SK-N-SH (cell line): ENCODE results near the gene TBC1D16. TPM values are rescaled to one million over a fixed set of nuclear protein-coding genes. Genes with fewer than 3 reads are reported as not detected.

Experiments used
- CTCF ChIA-PET: fragments of 300-600, 350-600 bp; formaldehyde crosslinking; extraction: SDS; loops from one replicate; lab custom pipeline; 2021; lab: Yijun Ruan, JAX
- POLR2A ChIA-PET: fragments of 350-600 bp; sonication (Branson Sonifier 250); formaldehyde crosslinking; extraction: SDS; loops from one replicate; lab custom pipeline; 2020; ENCODE audit warnings: antibody characterized with exemption, inconsistent platforms; lab: Yijun Ruan, JAX
- DNase-seq: peaks from one replicate; pipeline ENCODE4 v3.0.0; 2012
- H2AFZ ChIP-seq: fragments of 200-600 bp; sonication (generic); 2 replicates; pipeline ENCODE4 v1.8.1; 2016; ENCODE audit warnings: antibody characterized with exemption, mild to moderate bottlenecking, low read depth
- H3F3A ChIP-seq: fragments of 200-600 bp; sonication (generic); replicated peaks from 2 replicates; pipeline ENCODE3; 2016; ENCODE audit warnings: antibody characterized with exemption, mild to moderate bottlenecking; ENCODE audit not compliant: insufficient read depth
- H3K27ac ChIP-seq, 2 experiments: fragments of 200-500 bp in 1 of 2; fragments of 200-600 bp in 1 of 2; sonication (Bioruptor generic) in 1 of 2; sonication (generic), shearing (Covaris generic) in 1 of 2; 2 replicates each; pipeline versions ENCODE4 v1.5.1 to v1.6.1; 2014 to 2016; ENCODE audit warnings: low read depth in 2 of 2, inconsistent platforms in 1 of 2, low read length in 1 of 2, mild to moderate bottlenecking in 1 of 2, mixed read lengths in 1 of 2
- H3K27me3 ChIP-seq: fragments of 200-600 bp; sonication (generic), shearing (Covaris generic); 2 replicates; pipeline ENCODE4 v1.6.1; 2016; ENCODE audit warnings: mixed run types; ENCODE audit not compliant: insufficient read depth
- H3K36me3 ChIP-seq, 2 experiments: fragments of 200-500 bp in 1 of 2; fragments of 200-600 bp in 1 of 2; sonication (Bioruptor generic) in 1 of 2; sonication (generic) in 1 of 2; replicated peaks in 1 of 2; 2 replicates each; pipeline versions ENCODE3 to v1.5.1; 2014 to 2016; ENCODE audit warnings: low read length in 1 of 2, mild to moderate bottlenecking in 1 of 2; ENCODE audit not compliant: insufficient read depth in 2 of 2, control insufficient read depth in 1 of 2
- H3K4me1 ChIP-seq, 2 experiments: fragments of 200-500 bp in 1 of 2; fragments of 200-600 bp in 1 of 2; sonication (Bioruptor generic) in 1 of 2; sonication (generic), shearing (Covaris generic) in 1 of 2; 2 replicates each; pipeline versions ENCODE4 v1.5.1 to v1.6.1; 2014 to 2016; ENCODE audit warnings: low read depth in 1 of 2, low read length in 1 of 2, mixed run types in 1 of 2; ENCODE audit not compliant: insufficient read depth in 2 of 2, control insufficient read depth in 1 of 2
- H3K4me2 ChIP-seq: fragments of 200-600 bp; sonication (generic), shearing (Covaris generic); 2 replicates; pipeline ENCODE4 v1.6.1; 2017; ENCODE audit warnings: mixed run types
- H3K4me3 ChIP-seq, 2 experiments: fragments of 200-500 bp in 1 of 2; fragments of 200-600 bp in 1 of 2; sonication (Bioruptor generic) in 1 of 2; sonication (generic), shearing (Covaris generic) in 1 of 2; 2 replicates each; pipeline versions ENCODE4 v1.5.1 to v1.8.1; 2014 to 2016; ENCODE audit warnings: low read depth in 2 of 2, inconsistent platforms in 1 of 2, low read length in 1 of 2, mild to moderate bottlenecking in 1 of 2, mixed read lengths in 1 of 2, moderate library complexity in 1 of 2
- H3K79me2 ChIP-seq: fragments of 200-600 bp; sonication (generic); 2 replicates; pipeline ENCODE4 v1.8.1; 2017; ENCODE audit warnings: mild to moderate bottlenecking; ENCODE audit not compliant: insufficient read depth
- H3K9ac ChIP-seq: fragments of 200-600 bp; sonication (generic); 2 replicates; pipeline ENCODE4 v1.6.1; 2017; ENCODE audit warnings: mixed run types
- H3K9me2 ChIP-seq: fragments of 200-600 bp; sonication (generic); 2 replicates; pipeline ENCODE4 v1.6.1; 2017; ENCODE audit warnings: mixed run types
- H3K9me3 ChIP-seq: fragments of 200-600 bp; sonication (generic); 2 replicates; pipeline ENCODE4 v1.6.1; 2017; ENCODE audit warnings: mixed run types, mild to moderate bottlenecking, moderate library complexity
- H4K20me1 ChIP-seq: fragments of 200-600 bp; sonication (generic); 2 replicates; pipeline ENCODE4 v1.6.1; 2017; ENCODE audit warnings: mild to moderate bottlenecking, mixed run types; ENCODE audit not compliant: insufficient read depth
- EZH2phosphoT487 ChIP-seq: fragments of 200-600 bp; sonication (generic); IDR thresholded peaks from 2 replicates; pipeline ENCODE4 v1.6.1; 2017; ENCODE audit warnings: low read depth, mixed run types, mild to moderate bottlenecking, antibody characterized with exemption, moderate library complexity, borderline replicate concordance
- GATA2 ChIP-seq: sonication (generic); formaldehyde crosslinking; IDR thresholded peaks from 2 replicates; pipeline ENCODE4 v1.5.0; 2020; ENCODE audit warnings: mild to moderate bottlenecking, missing genetic modification reagents
- MEF2A ChIP-seq: IDR thresholded peaks from 2 replicates; pipeline ENCODE4 v1.4.0; 2012; ENCODE audit warnings: low read depth, borderline replicate concordance
- RAD21 ChIP-seq: IDR thresholded peaks from 2 replicates; pipeline ENCODE4 v1.6.1; 2012; ENCODE audit warnings: mild to moderate bottlenecking, low read length
- RCOR1 ChIP-seq: fragments of 150-350 bp; IDR thresholded peaks from 2 replicates; pipeline ENCODE4 v1.6.1; 2017; ENCODE audit warnings: antibody characterized with exemption, low read length
- RFX5 ChIP-seq: IDR thresholded peaks from 2 replicates; pipeline ENCODE4 v1.6.1; 2012; ENCODE audit warnings: mild to moderate bottlenecking, improper control_type of control experiment, low read length
- SMC3 ChIP-seq: IDR thresholded peaks from 2 replicates; pipeline ENCODE4 v1.6.1; 2012; ENCODE audit warnings: low read depth, low read length, improper control_type of control experiment
- TCF12 ChIP-seq: IDR thresholded peaks from 2 replicates; pipeline ENCODE4 v1.4.0; 2012
- WGBS: methylation state at CpG from one replicate; pipeline ENCODE4 v1.1.6; 2017; ENCODE audit warnings: low lambda C conversion rate; 5-methylcytosine and 5-hydroxymethylcytosine counted together
- polyA plus RNA-seq, 3 experiments: library from polyadenylated mRNA; depleted of rRNA; stranded (reverse); fragments of >200 nt; gene quantifications; 2 replicates each; pipeline ENCODE4 v1.2.3, GENCODE V29; 2012
- TF ChIP-seq, protein P1 (sequence below): IDR thresholded peaks from 2 replicates; pipeline ENCODE4 v1.4.0; 2012; ENCODE audit warnings: low read depth
- TF ChIP-seq, protein P2 (sequence below): IDR thresholded peaks from 2 replicates; pipeline ENCODE4 v1.4.0; 2012; ENCODE audit warnings: low read depth, borderline replicate concordance
- TF ChIP-seq, protein P3 (sequence below): fragments of 200-600 bp; sonication (generic); IDR thresholded peaks from 2 replicates; pipeline ENCODE4 v1.6.1; 2017; ENCODE audit warnings: antibody characterized with exemption, mild to moderate bottlenecking, moderate library complexity
- TF ChIP-seq, protein P4 (sequence below): fragments of 150-350 bp; IDR thresholded peaks from 2 replicates; pipeline ENCODE4 v1.6.1; 2016; ENCODE audit warnings: mild to moderate bottlenecking, low read depth, low read length
- TF ChIP-seq, protein P5 (sequence below): IDR thresholded peaks from 2 replicates; pipeline ENCODE4; 2012

Gene TBC1D16
- polyA plus RNA-seq, 1 of the 3 experiments (the other 2 are of a cell fraction), result 14.5 TPM

DNA sequence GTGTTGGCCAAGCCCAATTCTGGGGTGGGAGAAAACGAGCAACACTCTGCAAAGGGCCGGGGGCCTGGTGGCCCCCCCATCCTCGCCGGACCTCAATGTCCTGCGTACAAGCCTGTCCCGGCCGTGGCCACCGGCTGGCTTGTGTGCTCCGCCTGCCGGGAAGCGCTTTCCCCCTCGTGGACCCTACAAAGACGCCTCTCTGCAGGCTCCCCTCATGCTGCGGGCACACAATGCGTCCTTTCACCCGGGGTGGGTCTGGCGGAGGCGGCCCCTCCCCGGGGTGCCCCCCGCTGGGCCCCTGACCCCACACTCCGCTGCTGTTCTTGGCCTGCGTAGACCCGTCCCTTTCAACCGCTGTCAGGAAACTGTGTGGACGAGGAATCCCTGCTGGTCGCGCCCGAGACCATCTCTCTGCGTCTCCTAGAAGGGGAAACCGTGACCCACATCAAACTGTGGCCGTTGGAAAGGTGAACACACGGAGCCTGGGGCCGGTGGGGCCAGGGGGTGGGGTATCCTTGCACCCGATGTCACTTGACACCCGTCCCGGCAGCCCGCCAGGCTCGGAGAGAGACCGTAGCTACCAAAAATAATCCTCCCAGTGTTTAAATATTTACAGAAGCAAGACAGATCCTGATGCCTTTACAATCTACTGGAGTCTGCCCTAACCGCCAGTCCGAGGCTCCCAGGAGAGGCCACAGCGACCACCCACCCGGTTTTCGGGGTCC lies 43.6 kb downstream of the TBC1D16 start:
- H3K9ac ChIP-seq, result no peak overlapping the region
- peaks cover 14 to 32% of the 10 kb centered on the region in 2 experiments; a peak in 3 of 4 replicates for H3K4me1 ChIP-seq
- CTCF ChIA-PET, result interaction anchor here (0.6 to 13.1 kb wide), 26 partner anchors 9 to 271 kb away, joined by 3 to 209 read pairs (median 4); partner anchors contain the start of gene CBX4
- TF ChIP-seq, protein P1, sequence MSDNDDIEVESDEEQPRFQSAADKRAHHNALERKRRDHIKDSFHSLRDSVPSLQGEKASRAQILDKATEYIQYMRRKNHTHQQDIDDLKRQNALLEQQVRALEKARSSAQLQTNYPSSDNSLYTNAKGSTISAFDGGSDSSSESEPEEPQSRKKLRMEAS, result no peak
- TF ChIP-seq EZH2phosphoT487 (no peak), RFX5 (no peak), MEF2A (no peak), RAD21 (no peak)
- TF ChIP-seq, protein P2, sequence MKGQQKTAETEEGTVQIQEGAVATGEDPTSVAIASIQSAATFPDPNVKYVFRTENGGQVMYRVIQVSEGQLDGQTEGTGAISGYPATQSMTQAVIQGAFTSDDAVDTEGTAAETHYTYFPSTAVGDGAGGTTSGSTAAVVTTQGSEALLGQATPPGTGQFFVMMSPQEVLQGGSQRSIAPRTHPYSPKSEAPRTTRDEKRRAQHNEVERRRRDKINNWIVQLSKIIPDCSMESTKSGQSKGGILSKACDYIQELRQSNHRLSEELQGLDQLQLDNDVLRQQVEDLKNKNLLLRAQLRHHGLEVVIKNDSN, result no peak
- TF ChIP-seq, all 33 proteins: peak for 0
- Histone ChIP-seq H3K9me2 (no peaks in the 10 kb centered on the region), H3K4me2 (no peak overlapping the region), H3K27me3 (no peaks in the 10 kb centered on the region), H3K79me2 (peaks cover 13% of the 10 kb centered on the region; the same call in 1 of the 2 replicates), H3K36me3 (no peaks in the 10 kb centered on the region), H3K9me3 (no peaks in the 10 kb centered on the region), H3K4me3 (no peak overlapping the region), H2AFZ (no peak overlapping the region), H3F3A (peaks cover 8% of the 10 kb centered on the region), H3K27ac (no peak overlapping the region), H4K20me1 (peaks cover 18% of the 10 kb centered on the region)
- DNase-seq, result no peak
- WGBS, result 73% methylated on average over 32 of the region's 44 CpGs
- POLR2A ChIA-PET, result no interaction called here

DNA sequence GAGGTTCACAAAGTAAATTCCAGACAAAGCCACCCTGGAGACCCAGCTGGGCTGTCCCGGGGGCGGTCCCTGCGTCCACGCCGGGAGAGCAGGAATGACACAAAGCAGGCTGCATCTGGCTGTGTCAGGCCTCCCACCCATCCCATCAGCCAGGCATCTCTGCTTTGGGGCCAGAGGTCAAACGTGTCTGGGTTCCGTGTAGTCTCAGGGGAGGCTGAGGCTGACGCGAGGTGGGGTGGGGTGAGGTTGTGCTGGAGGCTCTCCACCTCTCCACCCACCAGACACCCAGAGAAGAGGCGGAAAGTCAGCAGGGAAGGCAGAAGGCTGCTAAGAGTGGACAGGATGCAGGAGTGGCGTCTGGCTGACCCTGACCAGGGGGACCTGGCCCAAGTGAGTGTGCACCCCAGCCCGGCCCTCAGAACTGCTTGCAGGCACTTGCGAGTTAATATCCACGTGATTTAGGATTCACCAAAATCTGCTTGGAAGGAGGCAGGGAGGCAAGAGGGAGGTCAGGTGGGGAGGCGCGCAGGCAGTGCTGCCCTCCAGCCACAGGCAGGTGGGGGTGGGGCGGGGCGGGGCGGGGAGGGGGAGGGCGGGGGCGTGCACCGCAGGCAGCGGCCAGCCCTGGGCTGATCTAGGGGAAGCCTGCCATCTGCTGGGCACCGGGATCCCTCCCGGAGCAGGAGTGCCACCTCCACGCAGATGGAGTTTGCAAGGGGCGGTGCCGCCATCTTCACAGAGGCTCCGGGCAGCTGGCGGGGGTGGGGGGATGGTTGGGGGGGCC lies 44.3 kb downstream of the TBC1D16 start:
- POLR2A ChIA-PET, result no interaction called here
- 54% methylated on average over 23 of the region's 30 CpGs for WGBS
- H3K9ac ChIP-seq, result no peak overlapping the region

More for the DNA sequence above, 44.3 kb downstream of the TBC1D16 start:
- no peak overlapping the region for H3K4me3 ChIP-seq
- no peaks in the 10 kb centered on the region for H3K27me3 ChIP-seq
- no peaks in the 10 kb centered on the region for H3K36me3 ChIP-seq
- H3K9me3 ChIP-seq, result no peaks in the 10 kb centered on the region
- H3K9me2 ChIP-seq, result no peaks in the 10 kb centered on the region
- peaks cover 13% of the 10 kb centered on the region; the same call in 1 of the 2 replicates for H3K79me2 ChIP-seq
- CTCF ChIA-PET, result interaction anchor here (0.6 to 13.1 kb wide), 38 partner anchors 9 to 271 kb away, joined by 3 to 209 read pairs (median 4); partner anchors contain the start of gene CBX4
- peak; percentile 100 for DNase-seq
- H2AFZ ChIP-seq, result no peak overlapping the region
- TF ChIP-seq SMC3 (peak; percentile 78), RAD21 (peak; percentile 78), EZH2phosphoT487 (no peak), GATA2 (0 out of 2 replicates have a peak, but pooled peaks have one; percentile 16), TCF12 (no peak), RCOR1 (peak; percentile 27; the same call in 1 of the 2 replicates)
- TF ChIP-seq, protein P3, sequence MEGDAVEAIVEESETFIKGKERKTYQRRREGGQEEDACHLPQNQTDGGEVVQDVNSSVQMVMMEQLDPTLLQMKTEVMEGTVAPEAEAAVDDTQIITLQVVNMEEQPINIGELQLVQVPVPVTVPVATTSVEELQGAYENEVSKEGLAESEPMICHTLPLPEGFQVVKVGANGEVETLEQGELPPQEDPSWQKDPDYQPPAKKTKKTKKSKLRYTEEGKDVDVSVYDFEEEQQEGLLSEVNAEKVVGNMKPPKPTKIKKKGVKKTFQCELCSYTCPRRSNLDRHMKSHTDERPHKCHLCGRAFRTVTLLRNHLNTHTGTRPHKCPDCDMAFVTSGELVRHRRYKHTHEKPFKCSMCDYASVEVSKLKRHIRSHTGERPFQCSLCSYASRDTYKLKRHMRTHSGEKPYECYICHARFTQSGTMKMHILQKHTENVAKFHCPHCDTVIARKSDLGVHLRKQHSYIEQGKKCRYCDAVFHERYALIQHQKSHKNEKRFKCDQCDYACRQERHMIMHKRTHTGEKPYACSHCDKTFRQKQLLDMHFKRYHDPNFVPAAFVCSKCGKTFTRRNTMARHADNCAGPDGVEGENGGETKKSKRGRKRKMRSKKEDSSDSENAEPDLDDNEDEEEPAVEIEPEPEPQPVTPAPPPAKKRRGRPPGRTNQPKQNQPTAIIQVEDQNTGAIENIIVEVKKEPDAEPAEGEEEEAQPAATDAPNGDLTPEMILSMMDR, result peak; percentile 46
- TF ChIP-seq, protein P4, sequence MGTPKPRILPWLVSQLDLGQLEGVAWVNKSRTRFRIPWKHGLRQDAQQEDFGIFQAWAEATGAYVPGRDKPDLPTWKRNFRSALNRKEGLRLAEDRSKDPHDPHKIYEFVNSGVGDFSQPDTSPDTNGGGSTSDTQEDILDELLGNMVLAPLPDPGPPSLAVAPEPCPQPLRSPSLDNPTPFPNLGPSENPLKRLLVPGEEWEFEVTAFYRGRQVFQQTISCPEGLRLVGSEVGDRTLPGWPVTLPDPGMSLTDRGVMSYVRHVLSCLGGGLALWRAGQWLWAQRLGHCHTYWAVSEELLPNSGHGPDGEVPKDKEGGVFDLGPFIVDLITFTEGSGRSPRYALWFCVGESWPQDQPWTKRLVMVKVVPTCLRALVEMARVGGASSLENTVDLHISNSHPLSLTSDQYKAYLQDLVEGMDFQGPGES, result no peak
- TF ChIP-seq, protein P2, result no peak
- TF ChIP-seq, protein P5, sequence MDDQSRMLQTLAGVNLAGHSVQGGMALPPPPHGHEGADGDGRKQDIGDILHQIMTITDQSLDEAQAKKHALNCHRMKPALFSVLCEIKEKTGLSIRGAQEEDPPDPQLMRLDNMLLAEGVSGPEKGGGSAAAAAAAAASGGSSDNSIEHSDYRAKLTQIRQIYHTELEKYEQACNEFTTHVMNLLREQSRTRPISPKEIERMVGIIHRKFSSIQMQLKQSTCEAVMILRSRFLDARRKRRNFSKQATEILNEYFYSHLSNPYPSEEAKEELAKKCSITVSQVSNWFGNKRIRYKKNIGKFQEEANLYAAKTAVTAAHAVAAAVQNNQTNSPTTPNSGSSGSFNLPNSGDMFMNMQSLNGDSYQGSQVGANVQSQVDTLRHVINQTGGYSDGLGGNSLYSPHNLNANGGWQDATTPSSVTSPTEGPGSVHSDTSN, result no peak
- TF ChIP-seq, all 33 proteins: peak for 5
- H3K4me1 ChIP-seq, result peaks cover 21 to 40% of the 10 kb centered on the region in 2 experiments; a peak in 3 of 4 replicates
- H3K27ac ChIP-seq, result no peak overlapping the region; a peak in 1 of 4 replicates
- peaks cover 8% of the 10 kb centered on the region for H3F3A ChIP-seq
- no peak overlapping the region for H3K4me2 ChIP-seq
- H4K20me1 ChIP-seq, result peaks cover 21% of the 10 kb centered on the region
